SK-N-SH (cell line): ENCODE data around the gene BNC2. TPM values are rescaled to one million over a fixed set of nuclear protein-coding genes. Genes with fewer than 3 reads are reported as not detected.

Experiments used
- CTCF ChIA-PET: fragments of 300-600, 350-600 bp; formaldehyde crosslinking; extraction: SDS; loops from one replicate; lab custom pipeline; 2021; lab: Yijun Ruan, JAX
- POLR2A ChIA-PET: fragments of 350-600 bp; sonication (Branson Sonifier 250); formaldehyde crosslinking; extraction: SDS; loops from one replicate; lab custom pipeline; 2020; ENCODE audit warnings: antibody characterized with exemption, inconsistent platforms; lab: Yijun Ruan, JAX
- DNase-seq: peaks from one replicate; pipeline ENCODE4 v3.0.0; 2012
- H2AFZ ChIP-seq: fragments of 200-600 bp; sonication (generic); 2 replicates; pipeline ENCODE4 v1.8.1; 2016; ENCODE audit warnings: antibody characterized with exemption, mild to moderate bottlenecking, low read depth
- H3F3A ChIP-seq: fragments of 200-600 bp; sonication (generic); replicated peaks from 2 replicates; pipeline ENCODE3; 2016; ENCODE audit warnings: antibody characterized with exemption, mild to moderate bottlenecking; ENCODE audit not compliant: insufficient read depth
- H3K27ac ChIP-seq, 2 experiments: fragments of 200-500 bp in 1 of 2; fragments of 200-600 bp in 1 of 2; sonication (Bioruptor generic) in 1 of 2; sonication (generic), shearing (Covaris generic) in 1 of 2; 2 replicates each; pipeline versions ENCODE4 v1.5.1 to v1.6.1; 2014 to 2016; ENCODE audit warnings: low read depth in 2 of 2, inconsistent platforms in 1 of 2, low read length in 1 of 2, mild to moderate bottlenecking in 1 of 2, mixed read lengths in 1 of 2
- H3K27me3 ChIP-seq: fragments of 200-600 bp; sonication (generic), shearing (Covaris generic); 2 replicates; pipeline ENCODE4 v1.6.1; 2016; ENCODE audit warnings: mixed run types; ENCODE audit not compliant: insufficient read depth
- H3K36me3 ChIP-seq, 2 experiments: fragments of 200-500 bp in 1 of 2; fragments of 200-600 bp in 1 of 2; sonication (Bioruptor generic) in 1 of 2; sonication (generic) in 1 of 2; replicated peaks in 1 of 2; 2 replicates each; pipeline versions ENCODE3 to v1.5.1; 2014 to 2016; ENCODE audit warnings: low read length in 1 of 2, mild to moderate bottlenecking in 1 of 2; ENCODE audit not compliant: insufficient read depth in 2 of 2, control insufficient read depth in 1 of 2
- H3K4me1 ChIP-seq, 2 experiments: fragments of 200-500 bp in 1 of 2; fragments of 200-600 bp in 1 of 2; sonication (Bioruptor generic) in 1 of 2; sonication (generic), shearing (Covaris generic) in 1 of 2; 2 replicates each; pipeline versions ENCODE4 v1.5.1 to v1.6.1; 2014 to 2016; ENCODE audit warnings: low read depth in 1 of 2, low read length in 1 of 2, mixed run types in 1 of 2; ENCODE audit not compliant: insufficient read depth in 2 of 2, control insufficient read depth in 1 of 2
- H3K4me2 ChIP-seq: fragments of 200-600 bp; sonication (generic), shearing (Covaris generic); 2 replicates; pipeline ENCODE4 v1.6.1; 2017; ENCODE audit warnings: mixed run types
- H3K4me3 ChIP-seq, 2 experiments: fragments of 200-500 bp in 1 of 2; fragments of 200-600 bp in 1 of 2; sonication (Bioruptor generic) in 1 of 2; sonication (generic), shearing (Covaris generic) in 1 of 2; 2 replicates each; pipeline versions ENCODE4 v1.5.1 to v1.8.1; 2014 to 2016; ENCODE audit warnings: low read depth in 2 of 2, inconsistent platforms in 1 of 2, low read length in 1 of 2, mild to moderate bottlenecking in 1 of 2, mixed read lengths in 1 of 2, moderate library complexity in 1 of 2
- H3K79me2 ChIP-seq: fragments of 200-600 bp; sonication (generic); 2 replicates; pipeline ENCODE4 v1.8.1; 2017; ENCODE audit warnings: mild to moderate bottlenecking; ENCODE audit not compliant: insufficient read depth
- H3K9ac ChIP-seq: fragments of 200-600 bp; sonication (generic); 2 replicates; pipeline ENCODE4 v1.6.1; 2017; ENCODE audit warnings: mixed run types
- H3K9me2 ChIP-seq: fragments of 200-600 bp; sonication (generic); 2 replicates; pipeline ENCODE4 v1.6.1; 2017; ENCODE audit warnings: mixed run types
- H3K9me3 ChIP-seq: fragments of 200-600 bp; sonication (generic); 2 replicates; pipeline ENCODE4 v1.6.1; 2017; ENCODE audit warnings: mixed run types, mild to moderate bottlenecking, moderate library complexity
- H4K20me1 ChIP-seq: fragments of 200-600 bp; sonication (generic); 2 replicates; pipeline ENCODE4 v1.6.1; 2017; ENCODE audit warnings: mild to moderate bottlenecking, mixed run types; ENCODE audit not compliant: insufficient read depth
- CHD2 ChIP-seq: fragments of 150-350 bp; IDR thresholded peaks from 2 replicates; pipeline ENCODE4 v1.6.1; 2018; ENCODE audit warnings: low read length; ENCODE audit not compliant: partially characterized antibody
- ELF1 ChIP-seq: IDR thresholded peaks from 2 replicates; pipeline ENCODE4 v1.4.0; 2012
- EZH2phosphoT487 ChIP-seq: fragments of 200-600 bp; sonication (generic); IDR thresholded peaks from 2 replicates; pipeline ENCODE4 v1.6.1; 2017; ENCODE audit warnings: low read depth, mixed run types, mild to moderate bottlenecking, antibody characterized with exemption, moderate library complexity, borderline replicate concordance
- FOSL2 ChIP-seq: IDR thresholded peaks from 2 replicates; pipeline ENCODE4 v1.4.0; 2012; ENCODE audit warnings: low read depth, mild to moderate bottlenecking, moderate library complexity, borderline replicate concordance
- FOXJ3 ChIP-seq: sonication (generic); formaldehyde crosslinking; IDR thresholded peaks from 2 replicates; pipeline ENCODE4 v1.5.1; 2020; ENCODE audit warnings: mild to moderate bottlenecking, missing genetic modification reagents
- GATA2 ChIP-seq: sonication (generic); formaldehyde crosslinking; IDR thresholded peaks from 2 replicates; pipeline ENCODE4 v1.5.0; 2020; ENCODE audit warnings: mild to moderate bottlenecking, missing genetic modification reagents
- JUND ChIP-seq: IDR thresholded peaks from 2 replicates; pipeline ENCODE4 v1.4.0; 2012
- NRF1 ChIP-seq: IDR thresholded peaks from 2 replicates; pipeline ENCODE4 v1.6.1; 2012; ENCODE audit warnings: low read depth, mild to moderate bottlenecking, low read length
- POLR2AphosphoS5 ChIP-seq: IDR thresholded peaks from 2 replicates; pipeline ENCODE4 v1.6.1; 2012; ENCODE audit warnings: low read depth, low read length
- RAD21 ChIP-seq: IDR thresholded peaks from 2 replicates; pipeline ENCODE4 v1.6.1; 2012; ENCODE audit warnings: mild to moderate bottlenecking, low read length
- RFX5 ChIP-seq: IDR thresholded peaks from 2 replicates; pipeline ENCODE4 v1.6.1; 2012; ENCODE audit warnings: mild to moderate bottlenecking, improper control_type of control experiment, low read length
- SIN3A ChIP-seq: IDR thresholded peaks from 2 replicates; pipeline ENCODE4 v1.6.1; 2012; ENCODE audit warnings: low read depth, mild to moderate bottlenecking, low read length, moderate library complexity, borderline replicate concordance
- SMC3 ChIP-seq: IDR thresholded peaks from 2 replicates; pipeline ENCODE4 v1.6.1; 2012; ENCODE audit warnings: low read depth, low read length, improper control_type of control experiment
- TEAD4 ChIP-seq: IDR thresholded peaks from 2 replicates; pipeline ENCODE4 v1.4.0; 2012; ENCODE audit warnings: mild to moderate bottlenecking, borderline replicate concordance; ENCODE audit not compliant: insufficient read depth
- USF1 ChIP-seq: IDR thresholded peaks from 2 replicates; pipeline ENCODE4 v1.4.0; 2012; ENCODE audit warnings: low read depth, borderline replicate concordance
- YY1 ChIP-seq: IDR thresholded peaks from 2 replicates; pipeline ENCODE4 v1.4.0; 2012; ENCODE audit warnings: low read depth, mild to moderate bottlenecking
- WGBS: methylation state at CpG from one replicate; pipeline ENCODE4 v1.1.6; 2017; ENCODE audit warnings: low lambda C conversion rate; 5-methylcytosine and 5-hydroxymethylcytosine counted together
- polyA plus RNA-seq, 3 experiments: library from polyadenylated mRNA; depleted of rRNA; stranded (reverse); fragments of >200 nt; gene quantifications; 2 replicates each; pipeline ENCODE4 v1.2.3, GENCODE V29; 2012
- TF ChIP-seq, protein P1 (sequence below): IDR thresholded peaks from 2 replicates; pipeline ENCODE4 v1.6.1; 2012; ENCODE audit warnings: mild to moderate bottlenecking, low read depth, low read length, moderate library complexity
- TF ChIP-seq, protein P2 (sequence below): IDR thresholded peaks from 2 replicates; pipeline ENCODE4 v1.4.0; 2012; ENCODE audit warnings: low read depth, borderline replicate concordance
- TF ChIP-seq, protein P3 (sequence below): IDR thresholded peaks from 2 replicates; pipeline ENCODE4; 2012
- TF ChIP-seq, protein P4 (sequence below): IDR thresholded peaks from 2 replicates; pipeline ENCODE4 v1.4.0; 2012; ENCODE audit warnings: low read depth

The BNC2 gene
- polyA plus RNA-seq, 1 of the 3 experiments (the other 2 are of a cell fraction): 8.8 TPM

- H3K9me2 ChIP-seq: no peaks in the 10 kb centered on the region
- peaks cover 7 to 20% of the 10 kb centered on the region in 2 experiments for H3K4me1 ChIP-seq
- no peak overlapping the region for H3K9ac ChIP-seq
- CTCF ChIA-PET: interaction anchor here (0.6 kb wide), 1 partner anchor 33 kb away, joined by 3 read pairs; no protein-coding TSS in a partner anchor
- H3K79me2 ChIP-seq: peaks cover 40% of the 10 kb centered on the region
- no peak overlapping the region for H3K27ac ChIP-seq
- no peak overlapping the region for H3K4me2 ChIP-seq
- DNase-seq: no peak
- H3K27me3 ChIP-seq: no peaks in the 10 kb centered on the region
- H4K20me1 ChIP-seq: no peaks in the 10 kb centered on the region
- H2AFZ ChIP-seq: no peak overlapping the region
- H3K9me3 ChIP-seq: no peaks in the 10 kb centered on the region
- H3K4me3 ChIP-seq: no peak overlapping the region
- WGBS: 91% methylated on average over 2 of the region's 2 CpGs
- TF ChIP-seq JUND (no peak), SMC3 (no peak), FOXJ3 (CRISPR knock-in tag) (no peak), SIN3A (no peak), YY1 (no peak), USF1 (no peak)
- TF ChIP-seq, protein P1, sequence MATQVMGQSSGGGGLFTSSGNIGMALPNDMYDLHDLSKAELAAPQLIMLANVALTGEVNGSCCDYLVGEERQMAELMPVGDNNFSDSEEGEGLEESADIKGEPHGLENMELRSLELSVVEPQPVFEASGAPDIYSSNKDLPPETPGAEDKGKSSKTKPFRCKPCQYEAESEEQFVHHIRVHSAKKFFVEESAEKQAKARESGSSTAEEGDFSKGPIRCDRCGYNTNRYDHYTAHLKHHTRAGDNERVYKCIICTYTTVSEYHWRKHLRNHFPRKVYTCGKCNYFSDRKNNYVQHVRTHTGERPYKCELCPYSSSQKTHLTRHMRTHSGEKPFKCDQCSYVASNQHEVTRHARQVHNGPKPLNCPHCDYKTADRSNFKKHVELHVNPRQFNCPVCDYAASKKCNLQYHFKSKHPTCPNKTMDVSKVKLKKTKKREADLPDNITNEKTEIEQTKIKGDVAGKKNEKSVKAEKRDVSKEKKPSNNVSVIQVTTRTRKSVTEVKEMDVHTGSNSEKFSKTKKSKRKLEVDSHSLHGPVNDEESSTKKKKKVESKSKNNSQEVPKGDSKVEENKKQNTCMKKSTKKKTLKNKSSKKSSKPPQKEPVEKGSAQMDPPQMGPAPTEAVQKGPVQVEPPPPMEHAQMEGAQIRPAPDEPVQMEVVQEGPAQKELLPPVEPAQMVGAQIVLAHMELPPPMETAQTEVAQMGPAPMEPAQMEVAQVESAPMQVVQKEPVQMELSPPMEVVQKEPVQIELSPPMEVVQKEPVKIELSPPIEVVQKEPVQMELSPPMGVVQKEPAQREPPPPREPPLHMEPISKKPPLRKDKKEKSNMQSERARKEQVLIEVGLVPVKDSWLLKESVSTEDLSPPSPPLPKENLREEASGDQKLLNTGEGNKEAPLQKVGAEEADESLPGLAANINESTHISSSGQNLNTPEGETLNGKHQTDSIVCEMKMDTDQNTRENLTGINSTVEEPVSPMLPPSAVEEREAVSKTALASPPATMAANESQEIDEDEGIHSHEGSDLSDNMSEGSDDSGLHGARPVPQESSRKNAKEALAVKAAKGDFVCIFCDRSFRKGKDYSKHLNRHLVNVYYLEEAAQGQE: no peak
- peaks cover 42% of the 10 kb centered on the region for H3F3A ChIP-seq
- no peaks in the 10 kb centered on the region for H3K36me3 ChIP-seq
- POLR2A ChIA-PET: interaction anchor here (1.0 kb wide), 1 partner anchor 18 kb away, joined by 3 read pairs; no protein-coding TSS in a partner anchor
Observed at GRCh38 chr9:16524823-16525222, 345.6 kb downstream of the BNC2 start.

- H3K4me2 ChIP-seq: no peak overlapping the region
- CTCF ChIA-PET: interaction anchor here (0.7 to 0.9 kb wide), 2 partner anchors 74 to 179 kb away, joined by 3 read pairs; no protein-coding TSS in a partner anchor
- no peak for TF ChIP-seq GATA2 (CRISPR knock-in tag)
- no peak for TF ChIP-seq JUND
- no peak for TF ChIP-seq RFX5
- TF ChIP-seq POLR2AphosphoS5: no peak
- no peak for TF ChIP-seq CHD2
- no peak for TF ChIP-seq USF1
- TF ChIP-seq, protein P2, sequence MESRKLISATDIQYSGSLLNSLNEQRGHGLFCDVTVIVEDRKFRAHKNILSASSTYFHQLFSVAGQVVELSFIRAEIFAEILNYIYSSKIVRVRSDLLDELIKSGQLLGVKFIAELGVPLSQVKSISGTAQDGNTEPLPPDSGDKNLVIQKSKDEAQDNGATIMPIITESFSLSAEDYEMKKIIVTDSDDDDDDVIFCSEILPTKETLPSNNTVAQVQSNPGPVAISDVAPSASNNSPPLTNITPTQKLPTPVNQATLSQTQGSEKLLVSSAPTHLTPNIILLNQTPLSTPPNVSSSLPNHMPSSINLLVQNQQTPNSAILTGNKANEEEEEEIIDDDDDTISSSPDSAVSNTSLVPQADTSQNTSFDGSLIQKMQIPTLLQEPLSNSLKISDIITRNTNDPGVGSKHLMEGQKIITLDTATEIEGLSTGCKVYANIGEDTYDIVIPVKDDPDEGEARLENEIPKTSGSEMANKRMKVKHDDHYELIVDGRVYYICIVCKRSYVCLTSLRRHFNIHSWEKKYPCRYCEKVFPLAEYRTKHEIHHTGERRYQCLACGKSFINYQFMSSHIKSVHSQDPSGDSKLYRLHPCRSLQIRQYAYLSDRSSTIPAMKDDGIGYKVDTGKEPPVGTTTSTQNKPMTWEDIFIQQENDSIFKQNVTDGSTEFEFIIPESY: no peak
- no peak for TF ChIP-seq ELF1
- TF ChIP-seq EZH2phosphoT487: no peak
- no peak for TF ChIP-seq FOXJ3 (CRISPR knock-in tag)
- TF ChIP-seq, protein P3, sequence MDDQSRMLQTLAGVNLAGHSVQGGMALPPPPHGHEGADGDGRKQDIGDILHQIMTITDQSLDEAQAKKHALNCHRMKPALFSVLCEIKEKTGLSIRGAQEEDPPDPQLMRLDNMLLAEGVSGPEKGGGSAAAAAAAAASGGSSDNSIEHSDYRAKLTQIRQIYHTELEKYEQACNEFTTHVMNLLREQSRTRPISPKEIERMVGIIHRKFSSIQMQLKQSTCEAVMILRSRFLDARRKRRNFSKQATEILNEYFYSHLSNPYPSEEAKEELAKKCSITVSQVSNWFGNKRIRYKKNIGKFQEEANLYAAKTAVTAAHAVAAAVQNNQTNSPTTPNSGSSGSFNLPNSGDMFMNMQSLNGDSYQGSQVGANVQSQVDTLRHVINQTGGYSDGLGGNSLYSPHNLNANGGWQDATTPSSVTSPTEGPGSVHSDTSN: no peak
- no peak for TF ChIP-seq RAD21
- TF ChIP-seq NRF1: no peak
- TF ChIP-seq FOSL2: no peak
- TF ChIP-seq TEAD4: no peak
- TF ChIP-seq, protein P4, sequence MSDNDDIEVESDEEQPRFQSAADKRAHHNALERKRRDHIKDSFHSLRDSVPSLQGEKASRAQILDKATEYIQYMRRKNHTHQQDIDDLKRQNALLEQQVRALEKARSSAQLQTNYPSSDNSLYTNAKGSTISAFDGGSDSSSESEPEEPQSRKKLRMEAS: no peak
Observed at GRCh38 chr9:16524078-16524477, 346.4 kb downstream of the BNC2 start.

More at GRCh38 chr9:16524078-16524477, 346.4 kb downstream of the BNC2 start:
- Histone ChIP-seq H2AFZ (no peak overlapping the region), H4K20me1 (no peaks in the 10 kb centered on the region), H3K27ac (peak overlapping the region in 1 of 2 experiments; percentile 89; a peak in 1 of 4 replicates), H3K9me3 (no peaks in the 10 kb centered on the region), H3K79me2 (peaks cover 45% of the 10 kb centered on the region), H3K27me3 (no peaks in the 10 kb centered on the region), H3K4me1 (peaks cover 7 to 20% of the 10 kb centered on the region in 2 experiments), H3F3A (peaks cover 42% of the 10 kb centered on the region), H3K36me3 (no peaks in the 10 kb centered on the region), H3K9ac (no peak overlapping the region), H3K4me3 (no peak overlapping the region), H3K9me2 (no peaks in the 10 kb centered on the region)
- DNase-seq: no peak
- POLR2A ChIA-PET: interaction anchor here (1.0 kb wide), 1 partner anchor 19 kb away, joined by 3 read pairs; no protein-coding TSS in a partner anchor
- WGBS: 92% methylated on average over 3 of the region's 3 CpGs
